B cell (primary cell): Measurements from ENCODE around the gene DDR1. TPM values are rescaled to one million over a fixed set of nuclear protein-coding genes. Genes with fewer than 3 reads are reported as not detected.

Source experiments
- ATAC-seq: fragments of 200-7000 bp; cut with Tn5 transposase; one replicate; pipeline ENCODE4 v1.10.0; 2021; ENCODE audit warnings: low read depth, mild to moderate bottlenecking, moderate number of reproducible peaks, moderate library complexity
- CTCF ChIA-PET: fragments of 350-600 bp; sonication (Branson Sonifier 250); formaldehyde crosslinking; loops from one replicate; lab custom pipeline; 2021; ENCODE audit warnings: antibody characterized with exemption, inconsistent platforms; lab: Charles Lee
- POLR2A ChIA-PET: fragments of 350-600 bp; sonication (Branson Sonifier 250); formaldehyde crosslinking; loops from one replicate; lab custom pipeline; 2021; ENCODE audit warnings: antibody characterized with exemption; lab: Charles Lee
- DNase-seq: peaks from one replicate; pipeline ENCODE4 v3.0.0; 2013
- H2AFZ ChIP-seq: 2 replicates; pipeline ENCODE4 v1.6.1; 2012; ENCODE audit warnings: mild to moderate bottlenecking, low read depth, low read length; ENCODE audit not compliant: insufficient read depth, poor library complexity, severe bottlenecking
- H3K27ac ChIP-seq, 2 donors: 1 replicate in 1 of 2; 2 replicates in 1 of 2; pipeline ENCODE4 v1.5.1; 2012 to 2013; ENCODE audit warnings: low read length in 2 of 2, mild to moderate bottlenecking in 2 of 2, moderate library complexity in 1 of 2
- H3K27me3 ChIP-seq, 4 experiments: fragments of 200-600 bp in 1 of 4; sonication (generic) in 1 of 4; replicated peaks in 1 of 4; 1 replicate in 2 of 4; 2 replicates in 2 of 4; pipeline versions ENCODE4 v1.6.1 to v1.7.0; 2013 to 2016; ENCODE audit warnings: low read length in 3 of 4, mild to moderate bottlenecking in 2 of 4, mixed read lengths in 1 of 4, moderate library complexity in 1 of 4; ENCODE audit not compliant: insufficient read depth in 4 of 4, control insufficient read depth in 3 of 4; ENCODE audit errors: control extremely low read depth in 1 of 4
- H3K36me3 ChIP-seq, 2 experiments: replicated peaks in 1 of 2; 1 replicate in 1 of 2; 2 replicates in 1 of 2; pipeline versions ENCODE4 v1.6.1 to v1.7.1; 2013; ENCODE audit warnings: low read length in 1 of 2; ENCODE audit not compliant: insufficient read depth in 2 of 2, control insufficient read depth in 1 of 2; ENCODE audit errors: control extremely low read depth in 1 of 2, extremely low read depth in 1 of 2
- H3K4me1 ChIP-seq, 2 donors: fragments of 200-600 bp in 1 of 2; sonication (generic) in 1 of 2; 1 replicate in 1 of 2; 2 replicates in 1 of 2; pipeline versions ENCODE4 v1.5.1 to v1.6.1; 2013 to 2017; ENCODE audit warnings: low read length in 2 of 2; ENCODE audit not compliant: control insufficient read depth in 2 of 2, insufficient read depth in 2 of 2
- H3K4me2 ChIP-seq: replicated peaks from 2 replicates; pipeline ENCODE3; 2012; ENCODE audit warnings: mild to moderate bottlenecking, low read depth, low read length; ENCODE audit not compliant: poor library complexity, severe bottlenecking
- H3K4me3 ChIP-seq, 5 experiments: fragments of 200-600 bp in 1 of 5; sonication (generic) in 1 of 5; 1 replicate in 3 of 5; 2 replicates in 2 of 5; pipeline versions ENCODE4 v1.5.1 to v1.7.0; 2011 to 2016; ENCODE audit warnings: low read length in 4 of 5, mild to moderate bottlenecking in 4 of 5, low read depth in 2 of 5, control low read depth in 1 of 5, moderate library complexity in 1 of 5; ENCODE audit not compliant: insufficient read depth in 1 of 5; ENCODE audit errors: control extremely low read depth in 1 of 5, extremely low read depth in 1 of 5
- H3K79me2 ChIP-seq: fragments of 200-600 bp; sonication (generic); one replicate; pipeline ENCODE4 v1.6.0; 2016; ENCODE audit warnings: low read length; ENCODE audit not compliant: control insufficient read depth, insufficient read depth
- H3K9ac ChIP-seq: fragments of 200-600 bp; sonication (generic); 2 replicates; pipeline ENCODE4 v1.6.1; 2017; ENCODE audit warnings: mild to moderate bottlenecking, low read length, moderate library complexity
- H3K9me3 ChIP-seq, 3 donors: one replicate each; pipeline versions ENCODE4 v1.6.1 to v1.7.1; 2013; ENCODE audit warnings: low read length in 2 of 3; ENCODE audit not compliant: control insufficient read depth in 2 of 3, insufficient read depth in 1 of 3; ENCODE audit errors: control extremely low read depth in 1 of 3
- H4K20me1 ChIP-seq: 2 replicates; pipeline ENCODE4 v1.6.0; 2012; ENCODE audit warnings: mild to moderate bottlenecking, low read length; ENCODE audit not compliant: insufficient read depth, control insufficient read depth, poor library complexity, severe bottlenecking
- H3K27ac Mint-ChIP-seq: one replicate; pipeline ENCODE4 v1.8.0; 2021; ENCODE audit warnings: mixed read lengths
- H3K27me3 Mint-ChIP-seq: one replicate; pipeline ENCODE4 v1.8.0; 2021; ENCODE audit warnings: mixed read lengths
- H3K4me1 Mint-ChIP-seq: one replicate; pipeline ENCODE4 v1.8.0; 2021; ENCODE audit warnings: mixed read lengths
- H3K4me3 Mint-ChIP-seq: one replicate; pipeline ENCODE4 v1.8.0; 2021; ENCODE audit warnings: mixed read lengths
- H3K9me3 Mint-ChIP-seq: one replicate; pipeline ENCODE4 v1.8.0; 2022; ENCODE audit warnings: mixed read lengths; ENCODE audit not compliant: insufficient read depth
- EZH2 ChIP-seq: IDR thresholded peaks from 2 replicates; pipeline ENCODE4 v1.6.1; 2012; ENCODE audit warnings: borderline replicate concordance, low read depth, mild to moderate bottlenecking, moderate library complexity, low read length; ENCODE audit not compliant: insufficient read depth, poor library complexity, severe bottlenecking
- WGBS: methylation state at CpG from one replicate; pipeline ENCODE4 v1.1.5; 2013; ENCODE audit warnings: missing lambda C conversion rate; ENCODE audit not compliant: insufficient coverage; 5-methylcytosine and 5-hydroxymethylcytosine counted together
- intact Hi-C: fragments of 100-400 bp; cut with micrococcal nuclease; formaldehyde crosslinking; loops from one replicate; pipeline ENCODE4 v1.10.0; 2022
- polyA plus RNA-seq: library from polyadenylated mRNA; depleted of rRNA; stranded (reverse); fragments of >200 nt; gene quantifications from 2 replicates; pipeline ENCODE4 v1.2.3, GENCODE V29; 2012
- total RNA-seq, 2 donors: library from RNA; stranded (reverse); fragments of 120-200 nt in 1 of 2; gene quantifications; 1 replicate in 1 of 2; 2 replicates in 1 of 2; pipeline versions ENCODE4 v1.2.3 to v1.2.4, GENCODE V29; 2013 to 2022
- TF ChIP-seq, protein P1 (sequence below): fragments of 200-600 bp; IDR thresholded peaks from one replicate; pipeline ENCODE4 v1.8.0; 2022; ENCODE audit warnings: antibody characterized with exemption, mild to moderate bottlenecking

Gene DDR1
- total and polyA plus RNA-seq, 2 donors (not counting 1 experiment from before 2014, with no cell fraction given): 28.8 to 61.7 TPM

DNA sequence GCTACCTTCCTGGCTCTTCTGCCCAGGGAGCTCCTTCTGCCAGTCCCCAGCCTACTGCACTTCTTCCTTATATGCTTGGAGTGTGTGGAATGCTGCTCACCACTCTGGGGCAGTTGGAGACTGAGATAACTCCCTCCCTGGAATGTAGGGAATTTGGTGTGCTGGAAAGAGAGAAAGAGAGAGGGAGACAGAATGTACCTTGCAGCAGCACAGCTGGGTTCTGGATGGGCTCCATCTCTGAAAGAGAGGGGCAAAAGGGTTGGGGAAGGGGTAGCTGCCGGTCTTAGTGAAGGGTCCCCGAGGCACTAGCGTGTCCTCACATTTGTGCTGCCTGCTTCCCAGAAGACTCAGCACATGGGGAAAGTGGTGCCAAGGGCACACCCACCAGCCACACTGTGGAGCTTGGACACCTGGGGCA is 40.2 kb upstream of the DDR1 start:
- WGBS: 93% methylated on average over 3 of the region's 3 CpGs

DNA sequence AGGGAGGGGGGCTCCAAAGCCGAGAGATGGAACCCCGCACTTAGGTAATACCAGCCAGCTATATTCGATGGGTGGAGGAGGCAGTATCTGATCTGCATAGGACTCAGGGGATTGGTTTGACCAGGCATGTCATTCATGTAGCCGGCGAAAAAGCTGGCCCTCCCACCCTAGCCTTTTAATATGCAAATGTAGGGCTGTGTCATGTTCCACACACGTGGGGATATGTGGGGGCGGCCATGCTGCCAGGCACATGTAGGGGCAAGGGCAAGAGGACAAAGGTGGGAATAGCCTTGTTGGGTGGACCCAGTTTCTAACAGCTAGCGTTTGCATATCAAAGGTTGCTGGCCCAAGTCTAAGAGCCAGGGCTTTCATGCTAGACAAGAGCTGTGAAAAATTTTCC is 39.1 kb upstream of the DDR1 start:
- no peak for TF ChIP-seq EZH2
- TF ChIP-seq, protein P1, sequence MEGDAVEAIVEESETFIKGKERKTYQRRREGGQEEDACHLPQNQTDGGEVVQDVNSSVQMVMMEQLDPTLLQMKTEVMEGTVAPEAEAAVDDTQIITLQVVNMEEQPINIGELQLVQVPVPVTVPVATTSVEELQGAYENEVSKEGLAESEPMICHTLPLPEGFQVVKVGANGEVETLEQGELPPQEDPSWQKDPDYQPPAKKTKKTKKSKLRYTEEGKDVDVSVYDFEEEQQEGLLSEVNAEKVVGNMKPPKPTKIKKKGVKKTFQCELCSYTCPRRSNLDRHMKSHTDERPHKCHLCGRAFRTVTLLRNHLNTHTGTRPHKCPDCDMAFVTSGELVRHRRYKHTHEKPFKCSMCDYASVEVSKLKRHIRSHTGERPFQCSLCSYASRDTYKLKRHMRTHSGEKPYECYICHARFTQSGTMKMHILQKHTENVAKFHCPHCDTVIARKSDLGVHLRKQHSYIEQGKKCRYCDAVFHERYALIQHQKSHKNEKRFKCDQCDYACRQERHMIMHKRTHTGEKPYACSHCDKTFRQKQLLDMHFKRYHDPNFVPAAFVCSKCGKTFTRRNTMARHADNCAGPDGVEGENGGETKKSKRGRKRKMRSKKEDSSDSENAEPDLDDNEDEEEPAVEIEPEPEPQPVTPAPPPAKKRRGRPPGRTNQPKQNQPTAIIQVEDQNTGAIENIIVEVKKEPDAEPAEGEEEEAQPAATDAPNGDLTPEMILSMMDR: no peak

More for the DNA sequence above, 40.2 kb upstream of the DDR1 start:
- no peaks in the 10 kb centered on the region for H3K4me1 Mint-ChIP-seq
- no peaks in the 10 kb centered on the region for H3K9me3 Mint-ChIP-seq
- intact Hi-C loops: no loop called here
- H3K4me3 Mint-ChIP-seq: no peak overlapping the region
- Histone ChIP-seq H3K27ac (no peak overlapping the region), H3K27me3 (peaks cover 0 to 4% (median 0%) of the 10 kb centered on the region in 4 experiments), H2AFZ (no peak overlapping the region), H4K20me1 (no peaks in the 10 kb centered on the region), H3K4me1 (no peaks in the 10 kb centered on the region), H3K4me2 (no peak overlapping the region), H3K9me3 (no peaks in the 10 kb centered on the region), H3K79me2 (no peaks in the 10 kb centered on the region), H3K4me3 (no peak overlapping the region), H3K9ac (no peak overlapping the region), H3K36me3 (no peaks in the 10 kb centered on the region)
- DNase-seq (no peak), ATAC-seq (no peak)
- ChIA-PET POLR2A (no interaction called here), CTCF (interaction anchor here (0.7 to 1.2 kb wide), 4 partner anchors 14 to 122 kb away, joined by 3 to 4 read pairs (median 4); no protein-coding TSS in a partner anchor)
- no peak overlapping the region for H3K27ac Mint-ChIP-seq
- TF ChIP-seq EZH2: no peak
- TF ChIP-seq, protein P1: no peak
- H3K27me3 Mint-ChIP-seq: peaks cover 30% of the 10 kb centered on the region

More for the DNA sequence above, 39.1 kb upstream of the DDR1 start:
- intact Hi-C loops: no loop called here
- Histone ChIP-seq H3K9me3 (peaks cover 0 to under 1% (median 0%) of the 10 kb centered on the region in 3 donors), H4K20me1 (no peaks in the 10 kb centered on the region), H3K9ac (no peak overlapping the region), H3K27me3 (peaks cover 0 to 4% (median 0%) of the 10 kb centered on the region in 4 experiments), H3K27ac (no peak overlapping the region), H3K79me2 (no peaks in the 10 kb centered on the region), H3K4me1 (no peaks in the 10 kb centered on the region), H3K4me3 (no peak overlapping the region), H3K36me3 (no peaks in the 10 kb centered on the region), H3K4me2 (no peak overlapping the region), H2AFZ (no peak overlapping the region)
- POLR2A ChIA-PET: no interaction called here
- DNase-seq (no peak), ATAC-seq (no peak)
- no peaks in the 10 kb centered on the region for H3K9me3 Mint-ChIP-seq
- WGBS: 82% methylated on average over 3 of the region's 8 CpGs
- H3K27me3 Mint-ChIP-seq: peaks cover 30% of the 10 kb centered on the region
- H3K27ac Mint-ChIP-seq: no peak overlapping the region
- CTCF ChIA-PET: interaction anchor here (1.1 kb wide), 1 partner anchor 242 kb away, joined by 3 read pairs; no protein-coding TSS in a partner anchor
- no peaks in the 10 kb centered on the region for H3K4me1 Mint-ChIP-seq
- H3K4me3 Mint-ChIP-seq: no peak overlapping the region
